Motor neuron (in vitro differentiated cells): ENCODE data around the gene PCDHGA8. TPM values are rescaled to one million over a fixed set of nuclear protein-coding genes. Genes with fewer than 3 reads are reported as not detected.
"Not testable (repeated sequence)": the region's sequence is repeated elsewhere in the genome, so short reads cannot be mapped to it uniquely, and the experiment has no call there.

Experiments
- ATAC-seq, 8 experiments: fragments of 200-7000 bp; cut with Tn5 transposase; replicated peaks in 6 of 8; 2 replicates each; pipeline ENCODE4 v1.8.0; 2021; ENCODE audit warnings: mild to moderate bottlenecking in 8 of 8, moderate library complexity in 8 of 8
- H3K27ac ChIP-seq, 2 donors: fragments of 250-450 bp; sonication (Bioruptor Pico); 2 replicates each; pipeline ENCODE4 v1.9.0; 2021; ENCODE audit warnings: antibody characterized with exemption in 2 of 2, mild to moderate bottlenecking in 2 of 2, moderate library complexity in 1 of 2
- H3K4me1 ChIP-seq, 2 donors: fragments of 250-450 bp; sonication (Bioruptor Pico); replicated peaks in 1 of 2; 2 replicates each; pipeline ENCODE4 v1.6.1; 2021; ENCODE audit warnings: antibody characterized with exemption in 2 of 2, mild to moderate bottlenecking in 2 of 2, moderate library complexity in 1 of 2
- H3K4me3 ChIP-seq, 5 donors: fragments of 250-450 bp; sonication (Bioruptor Pico); 2 replicates each; pipeline ENCODE4 v1.9.0; 2021; ENCODE audit warnings: antibody characterized with exemption in 5 of 5, mild to moderate bottlenecking in 5 of 5, moderate library complexity in 4 of 5
- WGBS, 10 experiments: fragments of 450-650 bp; shearing (Covaris generic); methylation state at CpG; one replicate each; pipeline ENCODE4 v1.0.0; 2022; 5-methylcytosine and 5-hydroxymethylcytosine counted together
- in situ Hi-C, 9 experiments: fragments of 400-800 bp; cut with MboI; loops; one replicate each; pipeline ENCODE4 v1.15.0; 2021; ENCODE audit warnings: low sequenced_read_pairs in 9 of 9, low pct_unique_long_range_greater_than_20kb in 2 of 9; ENCODE audit not compliant: unreplicated experiment in 9 of 9
- total RNA-seq, 8 experiments: library from RNA; unstranded; fragments of 300-600 nt; gene quantifications; 2 replicates each; pipeline versions ENCODE4 v1.2.3 to v1.2.4, GENCODE V29; 2022

PCDHGA8 gene
- total RNA-seq, 8 experiments from 2014 or later: 0.11 to 5.7 (median 0.57) TPM

DNA sequence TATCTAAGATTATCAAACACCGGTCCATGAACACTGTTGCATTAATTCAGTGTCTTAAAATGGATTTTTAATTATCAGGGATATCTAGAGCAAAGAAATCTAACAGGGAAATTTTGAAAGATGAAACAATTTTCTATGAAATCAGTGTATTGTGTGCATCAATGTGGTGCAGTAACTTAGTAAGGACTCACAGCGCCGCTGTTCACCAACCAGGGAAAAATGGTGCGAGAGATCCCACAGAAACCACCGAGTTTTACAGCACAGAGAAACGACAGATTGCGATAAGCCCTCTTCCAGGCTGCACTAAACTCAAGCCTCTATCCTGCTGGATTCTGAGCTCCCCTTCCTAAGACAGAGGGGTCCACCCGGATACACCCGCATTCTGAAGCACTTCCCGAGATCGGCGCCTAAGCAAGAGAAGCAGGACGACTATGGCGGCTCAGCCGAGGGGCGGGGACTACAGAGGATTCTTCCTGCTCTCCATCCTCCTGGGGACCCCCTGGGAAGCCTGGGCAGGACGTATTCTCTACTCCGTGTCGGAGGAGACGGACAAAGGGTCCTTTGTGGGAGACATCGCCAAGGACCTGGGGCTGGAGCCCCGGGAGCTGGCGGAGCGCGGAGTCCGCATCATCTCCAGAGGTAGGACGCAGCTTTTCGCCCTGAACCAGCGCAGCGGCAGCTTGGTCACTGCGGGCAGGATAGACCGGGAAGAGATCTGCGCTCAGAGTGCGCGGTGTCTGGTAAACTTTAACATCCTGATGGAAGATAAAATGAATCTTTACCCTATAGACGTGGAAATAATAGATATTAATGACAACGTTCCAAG is 9.8 kb upstream of the PCDHGA8 start, which contains the start of gene PCDHGA7:
Gene PCDHGA7 (plus strand): TSS at position 274 of the 826 bp plus-strand sequence. CDS start 158 bp downstream, at position 432.
- 24 to 94% (median 72%) methylated on average over 1 to 17 of the region's 37 CpGs for WGBS, 10 experiments
- in situ Hi-C loops: no loop called here
- H3K4me3 ChIP-seq: no peak within 1 kb of the TSS

DNA sequence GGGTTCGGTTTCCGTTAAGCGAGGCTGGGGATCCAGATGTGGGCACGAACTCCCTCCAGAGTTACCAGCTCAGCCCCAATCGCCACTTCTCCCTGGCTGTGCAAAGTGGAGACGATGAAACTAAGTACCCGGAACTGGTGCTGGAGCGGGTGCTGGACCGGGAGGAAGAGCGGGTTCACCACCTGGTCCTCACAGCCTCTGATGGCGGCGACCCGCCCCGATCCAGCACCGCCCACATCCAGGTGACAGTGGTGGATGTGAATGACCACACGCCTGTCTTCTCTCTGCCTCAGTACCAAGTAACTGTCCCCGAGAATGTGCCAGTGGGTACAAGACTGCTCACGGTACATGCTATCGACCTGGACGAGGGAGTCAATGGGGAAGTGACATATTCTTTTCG is 9.1 kb upstream of the PCDHGA8 start:
- no peak for ATAC-seq
- in situ Hi-C loops: no loop called here
- 34 to 95% (median 80%) methylated on average over 1 to 16 of the region's 21 CpGs; no CpG with 5 or more reads in 3 of the 10 experiments for WGBS, 10 experiments
- H3K4me3 ChIP-seq: no peak overlapping the region
- no peaks in the 10 kb centered on the region for H3K4me1 ChIP-seq
- no peak overlapping the region for H3K27ac ChIP-seq

More for the DNA sequence above, 9.8 kb upstream of the PCDHGA8 start, which contains the start of gene PCDHGA7:
- H3K27ac ChIP-seq: no peak within 1 kb of the TSS
- ATAC-seq: peak in 2 of 8 experiments; percentile 47 to 64
- no peaks in the 10 kb centered on the region for H3K4me1 ChIP-seq

DNA sequence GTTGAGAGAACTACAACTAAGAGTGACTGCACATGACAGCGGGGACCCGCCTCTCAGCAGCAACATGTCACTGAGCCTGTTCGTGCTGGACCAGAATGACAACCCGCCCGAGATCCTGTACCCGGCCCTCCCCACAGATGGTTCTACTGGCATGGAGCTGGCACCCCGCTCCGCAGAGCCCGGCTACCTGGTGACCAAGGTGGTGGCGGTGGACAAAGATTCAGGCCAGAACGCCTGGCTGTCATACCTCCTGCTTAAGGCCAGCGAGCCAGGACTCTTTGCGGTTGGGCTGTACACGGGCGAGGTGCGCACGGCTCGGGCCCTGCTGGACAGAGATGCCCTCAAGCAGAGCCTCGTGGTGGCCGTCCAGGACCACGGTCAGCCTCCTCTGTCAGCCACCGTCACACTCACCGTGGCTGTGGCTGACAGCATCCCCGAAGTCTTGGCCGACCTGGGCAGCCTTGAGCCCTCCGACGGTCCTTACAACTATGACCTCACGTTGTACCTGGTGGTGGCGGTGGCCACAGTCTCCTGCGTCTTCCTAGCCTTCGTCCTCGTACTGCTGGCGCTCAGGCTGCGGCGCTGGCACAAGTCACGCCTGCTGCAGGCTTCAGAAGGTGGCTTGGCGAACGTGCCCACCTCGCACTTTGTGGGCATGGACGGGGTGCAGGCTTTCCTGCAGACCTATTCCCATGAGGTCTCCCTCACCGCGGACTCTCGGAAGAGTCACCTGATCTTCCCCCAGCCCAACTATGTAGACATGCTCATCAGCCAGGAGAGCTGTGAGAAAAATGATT is 7.8 kb upstream of the PCDHGA8 start:
- H3K27ac ChIP-seq: no peak overlapping the region
- in situ Hi-C loops: no loop called here
- 5 to 97% (median 86%) methylated on average over 3 to 23 of the region's 43 CpGs; no CpG with 5 or more reads in 4 of the 10 experiments for WGBS, 10 experiments
- H3K4me1 ChIP-seq: no peaks in the 10 kb centered on the region
- no peak for ATAC-seq
- H3K4me3 ChIP-seq: no peak overlapping the region

DNA sequence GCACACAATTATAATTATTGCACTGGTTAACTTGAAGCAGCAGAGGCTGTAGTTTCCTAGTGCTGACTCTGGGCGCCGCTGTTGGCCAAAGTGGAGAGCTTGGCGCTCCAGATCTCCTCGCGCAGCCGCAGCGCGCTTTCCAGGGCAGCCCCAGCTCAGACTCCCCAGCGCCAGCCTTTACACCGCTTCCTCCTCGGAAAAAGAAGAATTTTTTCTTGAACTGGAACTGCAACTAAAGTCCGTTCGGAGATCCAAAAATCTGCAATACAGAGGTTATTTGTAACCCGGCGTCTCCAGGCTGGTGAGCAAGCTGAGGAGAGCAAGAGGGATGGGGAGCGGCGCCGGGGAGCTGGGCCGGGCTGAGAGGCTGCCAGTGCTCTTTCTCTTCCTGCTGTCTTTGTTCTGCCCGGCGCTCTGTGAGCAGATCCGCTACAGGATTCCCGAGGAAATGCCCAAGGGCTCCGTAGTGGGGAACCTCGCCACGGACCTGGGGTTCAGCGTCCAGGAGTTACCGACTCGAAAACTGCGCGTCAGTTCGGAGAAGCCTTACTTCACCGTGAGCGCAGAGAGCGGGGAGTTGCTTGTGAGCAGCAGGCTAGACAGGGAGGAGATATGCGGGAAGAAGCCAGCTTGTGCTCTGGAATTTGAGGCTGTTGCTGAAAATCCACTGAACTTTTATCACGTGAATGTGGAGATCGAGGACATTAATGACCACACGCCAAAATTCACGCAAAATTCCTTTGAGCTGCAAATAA is 4.7 kb upstream of the PCDHGA8 start, which contains the start of gene PCDHGB4:
Gene PCDHGB4 (plus strand): TSS at position 142 of the 755 bp plus-strand sequence. CDS start 187 bp downstream, at position 329.
- peak in 5 of 8 experiments; percentile 60 to 99 (median 74) for ATAC-seq
- 0 to 82% (median 48%) methylated on average over 2 to 12 of the region's 40 CpGs; no CpG with 5 or more reads in 4 of the 10 experiments for WGBS, 10 experiments
- H3K27ac ChIP-seq, in situ Hi-C loops, H3K4me1 ChIP-seq: not testable (repeated sequence)
- H3K4me3 ChIP-seq: peak within 1 kb of the TSS in 1 of 5 donors; percentile 46

DNA sequence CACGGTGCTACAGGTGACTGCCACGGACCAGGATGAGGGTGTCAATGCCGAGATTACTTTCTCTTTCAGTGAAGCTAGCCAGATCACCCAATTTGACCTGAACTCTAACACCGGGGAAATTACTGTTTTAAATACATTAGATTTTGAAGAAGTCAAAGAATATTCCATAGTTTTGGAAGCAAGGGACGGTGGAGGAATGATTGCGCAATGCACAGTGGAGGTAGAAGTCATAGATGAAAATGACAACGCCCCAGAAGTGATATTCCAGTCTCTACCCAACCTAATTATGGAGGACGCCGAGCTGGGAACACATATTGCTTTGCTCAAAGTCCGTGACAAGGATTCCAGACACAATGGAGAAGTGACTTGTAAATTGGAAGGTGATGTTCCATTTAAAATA is 3.8 kb upstream of the PCDHGA8 start:
- in situ Hi-C loops: no loop called here
- ATAC-seq: no peak
- 27 to 100% (median 84%) methylated on average over 3 to 9 of the region's 10 CpGs for WGBS, 10 experiments
- Histone ChIP-seq H3K4me1 (no peaks in the 10 kb centered on the region), H3K4me3 (peak overlapping the region in 1 of 5 donors; percentile 24), H3K27ac (no peak overlapping the region)

DNA sequence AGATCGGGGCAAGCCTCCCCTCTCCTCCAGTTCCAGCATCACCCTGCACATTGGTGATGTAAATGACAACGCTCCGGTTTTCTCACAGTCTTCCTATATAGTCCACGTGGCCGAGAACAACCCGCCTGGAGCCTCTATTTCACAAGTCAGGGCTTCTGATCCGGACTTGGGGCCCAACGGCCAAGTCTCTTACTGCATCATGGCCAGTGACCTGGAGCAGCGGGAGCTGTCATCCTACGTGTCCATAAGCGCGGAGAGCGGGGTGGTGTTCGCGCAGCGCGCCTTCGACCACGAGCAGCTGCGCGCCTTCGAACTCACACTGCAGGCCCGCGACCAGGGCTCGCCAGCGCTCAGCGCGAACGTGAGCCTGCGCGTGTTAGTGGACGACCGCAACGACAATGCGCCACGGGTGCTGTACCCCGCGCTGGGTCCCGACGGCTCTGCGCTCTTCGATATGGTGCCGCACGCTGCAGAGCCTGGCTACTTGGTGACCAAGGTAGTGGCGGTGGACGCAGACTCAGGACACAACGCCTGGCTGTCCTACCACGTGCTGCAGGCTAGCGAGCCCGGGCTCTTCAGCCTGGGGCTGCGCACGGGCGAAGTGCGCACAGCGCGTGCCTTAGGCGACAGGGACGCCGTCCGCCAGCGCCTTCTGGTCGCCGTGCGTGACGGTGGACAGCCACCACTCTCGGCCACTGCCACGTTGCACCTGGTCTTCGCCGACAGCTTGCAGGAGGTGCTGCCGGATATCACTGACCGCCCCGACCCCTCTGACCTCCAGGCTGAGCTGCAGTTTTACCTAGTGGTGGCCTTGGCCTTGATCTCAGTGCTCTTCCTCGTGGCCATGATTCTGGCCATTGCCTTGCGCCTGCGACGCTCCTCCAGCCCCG is 3.0 kb upstream of the PCDHGA8 start:
- WGBS, 10 experiments: 18 to 100% (median 92%) methylated on average over 2 to 53 of the region's 77 CpGs; no CpG with 5 or more reads in 4 of the 10 experiments

DNA sequence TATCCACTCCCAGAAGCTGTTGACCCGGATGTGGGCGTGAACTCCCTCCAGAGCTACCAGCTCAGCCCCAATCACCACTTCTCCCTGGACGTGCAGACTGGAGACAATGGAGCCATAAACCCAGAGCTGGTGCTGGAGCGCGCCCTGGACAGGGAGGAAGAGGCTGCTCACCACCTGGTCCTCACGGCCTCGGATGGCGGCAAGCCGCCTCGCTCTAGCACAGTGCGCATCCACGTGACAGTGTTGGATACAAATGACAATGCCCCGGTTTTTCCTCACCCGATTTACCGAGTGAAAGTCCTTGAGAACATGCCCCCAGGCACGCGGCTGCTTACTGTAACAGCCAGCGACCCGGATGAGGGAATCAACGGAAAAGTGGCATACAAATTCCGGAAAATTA is 834 bp downstream of the PCDHGA8 start:
- Histone ChIP-seq H3K27ac (no peak overlapping the region), H3K4me1 (no peaks in the 10 kb centered on the region), H3K4me3 (no peak overlapping the region)
- WGBS, 10 experiments: 0 to 97% (median 90%) methylated on average over 2 to 18 of the region's 21 CpGs
- ATAC-seq: no peak
- in situ Hi-C loops: no loop called here

More for the DNA sequence above, 3.0 kb upstream of the PCDHGA8 start:
- ATAC-seq: no peak
- Histone ChIP-seq H3K4me3 (no peak overlapping the region), H3K4me1 (no peaks in the 10 kb centered on the region), H3K27ac (no peak overlapping the region)
- in situ Hi-C loops: no loop called here

DNA sequence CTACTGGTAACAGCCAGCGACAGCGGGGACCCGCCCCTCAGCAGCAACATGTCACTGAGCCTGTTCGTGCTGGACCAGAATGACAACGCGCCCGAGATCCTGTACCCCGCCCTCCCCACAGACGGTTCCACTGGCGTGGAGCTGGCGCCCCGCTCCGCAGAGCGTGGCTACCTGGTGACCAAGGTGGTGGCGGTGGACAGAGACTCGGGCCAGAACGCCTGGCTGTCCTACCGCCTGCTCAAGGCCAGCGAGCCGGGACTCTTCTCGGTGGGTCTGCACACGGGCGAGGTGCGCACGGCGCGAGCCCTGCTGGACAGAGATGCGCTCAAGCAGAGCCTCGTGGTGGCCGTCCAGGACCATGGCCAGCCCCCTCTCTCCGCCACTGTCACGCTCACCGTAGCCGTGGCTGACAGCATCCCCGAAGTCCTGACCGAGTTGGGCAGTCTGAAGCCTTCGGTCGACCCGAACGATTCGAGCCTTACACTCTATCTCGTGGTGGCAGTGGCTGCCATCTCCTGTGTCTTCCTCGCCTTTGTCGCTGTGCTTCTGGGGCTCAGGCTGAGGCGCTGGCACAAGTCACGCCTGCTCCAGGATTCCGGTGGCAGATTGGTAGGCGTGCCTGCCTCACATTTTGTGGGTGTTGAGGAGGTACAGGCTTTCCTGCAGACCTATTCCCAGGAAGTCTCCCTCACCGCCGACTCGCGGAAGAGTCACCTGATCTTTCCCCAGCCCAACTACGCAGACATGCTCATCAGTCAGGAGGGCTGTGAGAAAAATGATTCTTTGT is 2.2 kb downstream of the PCDHGA8 start:
- ATAC-seq, in situ Hi-C loops, H3K27ac ChIP-seq, H3K4me1 ChIP-seq, H3K4me3 ChIP-seq: not testable (repeated sequence)
- 60 to 100% (median 88%) methylated on average over 1 to 12 of the region's 53 CpGs; no CpG with 5 or more reads in 4 of the 10 experiments for WGBS, 10 experiments

DNA sequence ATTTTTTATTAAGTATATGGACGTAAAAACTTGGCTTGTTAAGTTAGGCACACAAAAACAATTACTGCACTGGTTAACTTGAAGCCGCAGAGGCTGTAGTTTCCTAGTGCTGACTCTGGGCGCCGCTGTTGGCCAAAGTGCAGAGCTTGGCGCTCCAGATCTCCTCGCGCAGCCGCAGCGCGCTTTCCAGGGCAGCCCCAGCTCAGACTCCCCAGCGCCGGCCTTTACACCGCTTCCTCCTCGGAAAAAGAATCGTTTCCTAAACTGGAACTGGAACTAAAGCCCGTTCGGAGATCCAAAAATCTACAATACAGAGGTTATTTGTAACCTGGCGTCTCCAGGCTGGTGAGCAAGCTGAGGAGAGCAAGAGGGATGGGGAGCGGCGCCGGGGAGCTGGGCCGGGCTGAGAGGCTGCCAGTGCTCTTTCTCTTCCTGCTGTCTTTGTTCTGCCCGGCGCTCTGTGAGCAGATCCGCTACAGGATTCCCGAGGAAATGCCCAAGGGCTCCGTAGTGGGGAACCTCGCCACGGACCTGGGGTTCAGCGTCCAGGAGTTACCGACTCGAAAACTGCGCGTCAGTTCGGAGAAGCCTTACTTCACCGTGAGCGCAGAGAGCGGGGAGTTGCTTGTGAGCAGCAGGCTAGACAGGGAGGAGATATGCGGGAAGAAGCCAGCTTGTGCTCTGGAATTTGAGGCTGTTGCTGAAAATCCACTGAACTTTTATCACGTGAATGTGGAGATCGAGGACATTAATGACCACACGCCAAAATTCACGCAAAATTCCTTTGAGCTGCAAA is 5.5 kb downstream of the PCDHGA8 start, which contains the start of gene PCDHGB5:
Gene PCDHGB5 (plus strand): TSS at position 192 of the 796 bp plus-strand sequence. CDS start 181 bp downstream, at position 373.
- H3K27ac ChIP-seq, H3K4me3 ChIP-seq, in situ Hi-C loops, H3K4me1 ChIP-seq: not testable (repeated sequence)
- 0 to 88% (median 40%) methylated on average over 1 to 9 of the region's 43 CpGs; no CpG with 5 or more reads in 3 of the 10 experiments for WGBS, 10 experiments
- peak in 4 of 8 experiments; percentile 30 to 95 (median 62) for ATAC-seq

DNA sequence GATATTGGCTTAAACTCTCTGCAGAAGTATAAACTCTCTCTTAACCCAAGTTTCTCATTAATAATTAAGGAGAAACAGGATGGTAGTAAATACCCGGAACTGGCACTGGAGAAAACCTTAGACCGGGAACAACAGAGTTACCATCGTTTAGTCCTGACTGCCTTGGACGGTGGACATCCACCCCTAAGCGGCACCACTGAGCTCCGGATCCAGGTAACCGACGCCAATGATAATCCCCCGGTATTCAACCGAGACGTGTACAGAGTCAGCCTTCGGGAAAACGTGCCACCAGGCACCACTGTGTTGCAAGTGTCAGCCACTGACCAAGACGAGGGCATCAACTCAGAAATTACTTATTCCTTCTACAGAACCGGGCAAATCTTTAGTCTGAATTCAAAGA is 6.2 kb downstream of the PCDHGA8 start:
- ATAC-seq: no peak
- Histone ChIP-seq H3K4me1 (no peaks in the 10 kb centered on the region), H3K27ac (no peak overlapping the region), H3K4me3 (no peak overlapping the region)
- WGBS, 10 experiments: 12 to 96% (median 82%) methylated on average over 2 to 13 of the region's 15 CpGs; no CpG with 5 or more reads in 1 of the 10 experiments
- in situ Hi-C loops: no loop called here
